ENCODE data around the gene THAP8.

The THAP8 gene

DNA sequence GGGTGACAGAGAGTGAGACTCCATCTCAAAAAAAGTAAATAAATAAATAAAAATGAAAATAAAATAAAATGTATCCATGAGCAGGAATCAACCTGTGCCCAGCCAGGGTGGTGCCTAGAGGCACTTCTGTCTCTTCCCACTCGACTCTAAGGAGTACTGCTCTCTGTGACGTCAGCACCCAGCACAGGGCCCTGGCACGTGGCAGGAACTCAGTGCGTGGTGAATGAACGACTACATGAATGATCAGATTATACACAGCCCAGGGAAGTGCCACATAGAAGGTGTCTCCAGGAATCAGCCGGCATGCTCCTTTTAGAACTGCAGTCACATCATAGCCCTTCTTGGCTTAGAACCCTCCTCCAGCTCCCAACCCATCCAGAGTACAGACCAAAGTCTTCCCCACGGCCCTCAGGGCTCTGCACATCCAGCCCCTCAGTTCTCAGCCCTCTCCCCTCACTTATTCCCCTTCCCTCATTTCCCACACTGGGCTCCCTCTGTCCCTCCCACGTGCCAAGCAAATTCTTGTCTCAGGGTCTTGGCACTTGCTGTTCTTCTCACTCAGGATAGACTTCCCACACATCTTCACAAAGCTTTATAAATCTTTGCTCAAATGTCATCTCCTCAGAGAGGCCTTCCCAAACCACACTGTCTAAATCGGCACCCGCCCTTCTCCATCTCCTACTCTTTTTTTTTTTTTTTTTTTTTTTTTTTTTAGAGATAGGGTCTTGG, 25.6 kb downstream of the THAP8 start:
- DNase-seq: no peak

DNA sequence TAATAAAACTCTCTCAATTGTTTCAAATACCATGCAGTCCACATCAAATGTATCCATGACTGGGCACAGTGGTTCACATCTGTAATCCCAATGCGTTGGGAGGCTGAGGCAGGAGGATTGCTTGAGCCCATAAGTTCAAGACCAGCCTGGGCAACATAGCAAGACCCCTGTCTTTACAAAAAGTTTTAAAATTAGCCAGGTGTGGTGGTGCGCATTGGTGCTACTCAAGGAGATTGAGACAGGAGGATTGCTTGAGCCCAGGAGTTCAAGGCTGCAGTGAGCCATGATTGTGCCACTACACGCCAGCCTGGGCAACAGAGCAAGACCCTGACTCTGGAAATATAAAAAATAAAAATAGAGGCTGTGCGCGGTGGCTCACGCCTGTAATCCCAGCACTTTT, 26.4 kb downstream of the THAP8 start:
- DNase-seq: no peak

GRCh38 chr19:36026091-36026876, 27.8 kb downstream of the THAP8 start:
- DNase-seq: no peak

DNA sequence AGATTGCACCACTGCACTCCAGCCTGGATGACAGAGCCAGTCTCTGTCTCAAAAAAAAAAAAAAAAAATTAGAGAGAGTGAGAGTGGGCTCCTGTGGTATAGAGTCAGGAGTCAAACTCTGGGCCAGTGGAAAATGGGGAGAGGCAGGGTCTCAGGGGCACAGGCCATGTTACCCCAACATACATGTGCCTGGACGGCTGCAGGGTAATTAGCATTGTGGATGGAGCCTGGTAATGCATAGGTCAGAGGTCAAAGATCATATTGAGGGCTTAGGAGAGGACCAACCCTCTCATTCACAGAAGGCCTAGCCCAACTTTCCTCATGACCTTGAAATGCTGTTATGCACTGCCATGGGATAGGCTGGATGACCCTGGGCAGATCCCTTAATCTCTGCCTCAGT, 28.5 kb downstream of the THAP8 start:
- no peak for DNase-seq

DNA sequence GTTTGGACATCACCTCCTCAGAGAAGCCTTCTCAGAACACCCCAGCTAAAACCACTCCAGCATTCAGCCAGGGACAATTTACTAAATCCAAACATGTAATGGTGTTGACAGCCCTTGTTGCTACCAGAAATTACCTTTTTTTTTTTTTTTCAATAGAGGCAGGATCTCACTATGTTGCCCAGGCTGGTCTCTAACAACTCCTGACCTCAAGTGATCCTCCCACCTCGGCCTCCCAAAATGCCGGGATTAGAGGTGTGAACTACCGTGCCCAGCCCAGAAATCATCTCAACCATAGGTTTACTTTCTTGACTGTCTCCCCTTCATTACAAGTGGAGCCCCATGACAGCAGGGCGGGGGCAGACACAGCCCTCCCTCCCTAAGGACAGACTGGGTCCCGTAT, 30.7 kb downstream of the THAP8 start:
- no peak for DNase-seq

DNA sequence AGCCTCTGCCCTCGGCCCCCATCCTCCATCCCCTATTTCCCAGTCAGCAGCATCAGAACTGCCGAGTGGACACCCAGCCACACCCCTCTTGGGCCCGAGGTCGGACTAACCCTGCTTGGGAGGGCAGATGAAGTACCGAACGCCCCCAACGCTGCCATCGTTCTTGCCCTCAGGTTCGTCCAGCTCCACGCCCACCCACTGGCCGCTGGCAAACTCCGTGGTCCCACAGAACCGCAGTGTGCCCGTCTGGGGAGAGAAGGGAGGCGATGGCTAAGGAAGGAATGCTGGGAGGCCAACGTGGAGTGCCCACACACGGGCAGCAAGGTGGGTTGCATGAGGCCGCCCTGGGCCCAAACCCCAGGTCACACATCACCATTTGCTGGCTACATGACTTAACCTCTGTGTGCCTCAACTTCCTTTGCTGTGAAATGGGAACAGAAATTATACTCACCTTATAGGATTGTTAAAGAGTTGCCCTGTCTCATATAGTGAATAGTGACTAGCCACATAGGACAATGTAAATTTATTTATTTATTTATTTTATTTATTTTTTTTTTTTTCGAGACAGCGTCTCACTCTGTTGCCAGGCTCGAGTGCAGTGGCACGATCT, 34.9 kb downstream of the THAP8 start:
- DNase-seq: no peak

GRCh38 chr19:36014012-36014924, 39.8 kb downstream of the THAP8 start, which contains the start of gene ALKBH6:
Gene ALKBH6, minus strand, starts transcription at chr19:36014213. Its CDS starts 816 bp downstream, at chr19:36013397.
- peak; percentile 99 for DNase-seq

DNA sequence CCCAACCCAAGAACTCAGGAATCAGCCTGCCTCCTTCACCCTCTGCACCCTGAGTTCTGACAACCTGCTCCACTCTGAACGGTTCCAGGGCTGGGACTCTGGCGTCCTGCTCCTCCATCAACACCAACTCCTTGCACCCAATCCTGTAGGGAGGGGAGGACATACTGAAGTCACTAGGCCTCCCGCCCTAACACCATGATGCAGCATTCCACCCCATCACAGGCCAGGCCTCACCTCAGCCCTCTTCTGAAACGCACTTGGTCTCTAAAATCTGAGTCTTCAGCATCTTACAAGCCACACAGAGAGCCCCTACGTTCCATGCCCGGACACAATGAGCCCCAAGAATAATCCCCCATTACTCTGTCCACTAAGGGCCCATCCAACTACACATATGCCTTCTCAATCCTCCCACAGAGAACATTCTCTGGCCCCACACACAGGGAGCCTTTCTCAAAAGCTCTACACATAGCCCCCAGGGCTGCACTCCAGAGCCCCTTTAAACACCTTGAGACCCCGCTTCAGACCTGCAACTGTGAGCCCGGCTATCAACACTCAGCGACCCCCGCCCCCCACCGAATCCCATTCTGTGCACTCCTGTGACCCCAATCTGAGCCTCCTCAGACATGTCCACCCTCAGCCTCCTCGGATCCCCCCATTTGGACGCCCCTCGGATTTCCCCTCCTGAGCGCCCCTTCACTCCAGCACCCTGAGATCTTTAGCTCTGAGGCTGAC, 40.6 kb downstream of the THAP8 start:
- no peak for DNase-seq

DNA sequence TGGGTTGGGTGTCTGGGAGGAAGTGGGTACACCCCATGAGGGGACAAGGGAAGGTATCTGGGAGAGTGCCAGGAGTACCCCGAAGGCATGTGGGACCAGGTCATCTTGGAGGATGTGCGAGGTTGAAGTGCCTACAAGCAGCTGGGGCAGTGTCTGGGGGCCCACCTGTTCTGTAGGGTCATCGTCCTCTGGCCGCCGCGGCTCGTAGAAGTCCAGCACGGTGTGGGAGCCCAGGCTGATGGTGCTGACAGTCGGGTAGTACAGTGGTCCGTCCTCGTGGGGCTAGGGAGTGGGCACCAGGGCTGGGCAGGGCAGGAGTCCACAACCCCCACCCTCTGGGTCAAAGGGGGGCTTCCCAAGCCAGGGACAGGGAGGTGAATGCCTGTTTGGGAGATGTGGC, 43.7 kb downstream of the THAP8 start:
- DNase-seq: no peak

DNA sequence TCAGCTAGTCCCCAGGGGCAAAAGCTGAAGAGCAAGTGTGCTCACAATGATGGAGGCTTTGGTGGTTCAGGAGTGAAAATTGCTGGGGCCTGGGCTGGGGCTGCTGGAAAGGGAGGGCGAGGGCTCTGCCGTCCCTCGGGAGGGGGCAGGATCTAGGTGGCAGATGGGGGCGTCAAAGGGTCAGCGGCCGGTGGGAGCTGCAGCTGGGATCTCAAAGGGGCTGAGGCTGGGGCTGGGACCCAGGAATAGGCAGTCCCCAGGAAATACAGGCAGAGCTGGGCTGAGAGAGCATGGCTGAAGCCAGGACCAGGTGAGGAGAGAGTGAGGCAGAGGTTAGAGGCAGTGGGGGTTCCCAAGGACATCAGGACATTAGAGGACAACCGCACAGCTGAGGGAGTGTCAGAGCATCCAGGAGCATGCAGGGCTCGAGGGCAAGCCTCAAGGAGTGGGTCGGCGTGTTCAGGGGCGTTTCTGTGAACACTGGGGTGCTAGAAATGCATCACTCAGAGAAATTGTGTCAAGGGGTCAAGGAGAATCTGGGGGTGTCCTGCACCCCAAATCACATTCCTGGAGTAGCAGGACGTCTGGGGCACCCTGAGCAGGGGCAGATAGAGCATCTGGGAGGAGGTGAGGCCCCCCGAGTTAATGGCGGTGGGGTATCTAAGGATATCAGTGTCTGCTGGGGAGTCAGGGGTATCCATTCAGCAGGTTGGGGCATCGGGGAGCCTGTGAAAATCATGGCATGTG, 44.3 kb downstream of the THAP8 start:
- no peak for DNase-seq

DNA sequence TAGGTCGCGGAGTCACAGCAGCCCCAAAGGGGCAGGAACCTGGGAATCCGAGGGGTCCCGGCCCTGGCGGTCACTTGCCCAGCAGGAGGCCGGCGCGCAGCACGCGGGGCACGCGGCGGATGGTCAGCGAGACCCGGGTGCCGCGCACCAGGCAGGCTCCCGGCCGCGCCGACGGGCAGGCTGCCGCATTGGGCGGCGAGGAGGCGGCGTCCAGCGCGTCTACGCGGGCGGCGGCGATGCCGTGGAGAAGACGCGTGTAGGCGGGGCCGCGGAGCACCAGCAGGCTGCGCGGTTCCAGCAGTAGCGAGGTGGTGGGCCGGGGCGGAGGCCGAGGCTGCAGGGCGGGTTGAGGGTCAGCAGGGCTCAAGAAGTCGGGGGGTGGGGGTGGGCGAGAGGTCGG, 44.9 kb downstream of the THAP8 start:
- DNase-seq: peak; percentile 61

GRCh38 chr19:36008336-36008978, 45.6 kb downstream of the THAP8 start, which contains the start of gene SYNE4:
Gene SYNE4, minus strand, starts transcription at chr19:36008813. Its CDS starts 132 bp downstream, at chr19:36008681.
- no peak for DNase-seq

DNA sequence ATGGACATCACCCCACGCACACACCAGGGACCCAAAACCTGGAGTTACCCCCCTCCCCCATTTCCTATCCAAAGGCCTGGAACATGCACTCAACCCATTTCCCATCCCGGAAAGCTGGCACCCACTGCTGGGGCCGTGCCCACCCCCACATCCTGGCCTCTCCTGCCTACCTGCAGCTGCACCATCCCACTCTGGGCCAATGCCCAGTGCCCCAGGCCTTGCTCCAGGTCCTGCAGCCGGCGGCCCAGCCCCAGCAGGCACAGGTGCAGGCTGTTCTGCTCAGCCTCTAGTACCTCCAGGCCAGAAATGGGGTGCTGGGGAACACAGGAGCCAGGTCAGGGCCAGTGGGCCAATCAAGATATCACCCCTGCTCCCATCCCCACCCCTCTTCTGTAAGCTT, 47.1 kb downstream of the THAP8 start:
- DNase-seq: no peak

- no peak for DNase-seq
Measured at GRCh38 chr19:36003284-36003683, 50.8 kb downstream of the THAP8 start.

- no peak for DNase-seq
Measured at GRCh38 chr19:36001605-36002004, 52.5 kb downstream of the THAP8 start.

DNA sequence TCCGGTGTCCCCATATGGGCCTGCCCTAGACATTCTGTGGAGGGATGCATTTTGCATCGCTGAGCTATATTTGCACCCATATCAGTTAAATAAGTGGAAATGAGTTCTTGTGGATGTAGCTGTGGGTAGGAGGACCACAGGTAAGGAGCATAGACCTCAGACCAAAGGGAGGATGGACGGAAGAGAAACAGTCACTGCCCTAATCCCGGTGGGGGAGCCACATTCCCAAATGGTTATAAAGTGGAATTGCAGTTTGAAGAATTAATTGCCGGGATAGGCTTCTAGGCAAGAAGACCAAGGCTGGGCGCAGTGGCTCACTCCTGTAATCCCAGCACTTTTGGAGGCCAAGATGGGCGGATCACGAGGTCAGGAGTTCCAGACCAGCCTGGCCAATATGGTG, 57.3 kb downstream of the THAP8 start:
- DNase-seq: no peak

DNA sequence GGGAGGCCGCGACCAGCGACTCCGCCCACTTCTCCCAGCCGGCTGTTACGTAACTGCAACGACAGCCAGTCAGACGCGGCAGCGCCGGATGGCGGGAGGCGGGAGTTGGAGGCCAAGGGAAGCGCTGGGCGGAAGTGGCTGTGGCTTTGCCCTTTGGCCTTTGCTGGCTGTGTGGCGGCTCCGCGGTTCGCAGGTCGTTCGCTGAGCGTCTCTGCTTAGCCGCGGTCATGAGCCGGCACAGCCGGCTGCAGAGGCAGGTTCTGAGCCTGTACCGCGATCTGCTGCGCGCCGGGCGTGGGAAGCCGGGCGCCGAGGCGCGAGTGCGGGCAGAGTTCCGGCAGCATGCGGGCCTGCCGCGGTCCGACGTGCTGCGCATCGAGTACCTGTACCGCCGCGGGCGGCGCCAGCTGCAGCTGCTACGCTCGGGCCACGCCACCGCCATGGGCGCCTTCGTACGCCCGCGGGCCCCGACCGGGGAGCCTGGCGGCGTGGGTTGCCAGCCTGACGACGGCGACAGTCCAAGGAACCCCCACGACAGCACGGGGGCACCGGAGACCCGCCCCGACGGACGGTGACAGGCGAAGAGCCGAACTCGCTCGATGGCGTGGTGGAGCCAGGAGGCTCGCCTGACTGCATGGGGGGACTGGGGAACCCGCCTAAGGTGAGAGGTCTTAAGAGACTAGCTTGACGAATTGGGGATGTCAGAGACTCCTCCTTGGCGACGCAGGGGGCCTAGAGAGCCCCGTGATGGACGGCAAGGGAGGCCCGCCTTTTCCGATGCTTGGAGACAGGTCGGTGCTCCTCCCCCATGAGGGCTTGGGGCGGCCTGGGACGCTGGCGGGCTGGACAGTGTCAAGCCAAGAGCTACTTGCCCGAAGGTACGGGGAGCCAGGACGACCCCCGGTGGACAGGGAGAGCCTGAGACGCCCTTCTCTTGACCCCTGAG, 58.8 kb downstream of the THAP8 start, which contains the start of gene SDHAF1:
Gene SDHAF1 (plus strand): TSS at position 141 of the 946 bp plus-strand sequence. CDS start 87 bp downstream, at position 228.
- DNase-seq: peak; percentile 93

- no peak for DNase-seq
Measured at GRCh38 chr19:35993923-35994598, 60.0 kb downstream of the THAP8 start.
